Skeletal muscle tissue (tissue), 4 donors: ENCODE results near the gene KIZ. TPM values are rescaled to one million over a fixed set of nuclear protein-coding genes. Genes with fewer than 3 reads are reported as not detected.
"Not testable (repeated sequence)": the region's sequence is repeated elsewhere in the genome, so short reads cannot be mapped to it uniquely, and the experiment has no call there.

Source experiments
- H3K27ac ChIP-seq: one replicate; pipeline ENCODE4 v1.7.0; 2013; ENCODE audit warnings: mild to moderate bottlenecking, low read depth, low read length, inconsistent platforms
- H3K27me3 ChIP-seq, 3 donors: one replicate each; pipeline ENCODE4 v1.7.0; 2013; ENCODE audit warnings: low read length in 3 of 3; ENCODE audit not compliant: control insufficient read depth in 3 of 3, insufficient read depth in 3 of 3
- H3K36me3 ChIP-seq, 3 donors: one replicate each; pipeline ENCODE4 v1.7.0; 2013; ENCODE audit warnings: low read length in 3 of 3; ENCODE audit not compliant: control insufficient read depth in 3 of 3, insufficient read depth in 3 of 3
- H3K4me1 ChIP-seq, 3 donors: one replicate each; pipeline ENCODE4 v1.7.0; 2013; ENCODE audit warnings: low read length in 3 of 3, mild to moderate bottlenecking in 3 of 3; ENCODE audit not compliant: control insufficient read depth in 3 of 3, insufficient read depth in 3 of 3
- H3K4me3 ChIP-seq, 3 donors: one replicate each; pipeline ENCODE4 v1.7.0; 2013; ENCODE audit warnings: low read length in 3 of 3
- H3K9ac ChIP-seq, 3 donors: one replicate each; pipeline ENCODE4 v1.7.0; 2013; ENCODE audit warnings: low read length in 3 of 3, mild to moderate bottlenecking in 3 of 3, moderate library complexity in 2 of 3, low read depth in 1 of 3
- H3K9me3 ChIP-seq, 3 donors: one replicate each; pipeline ENCODE4 v1.7.0; 2013; ENCODE audit warnings: low read length in 3 of 3; ENCODE audit not compliant: control insufficient read depth in 3 of 3
- total RNA-seq: library from RNA; depleted of rRNA; stranded (reverse); fragments of >200 nt; gene quantifications from one replicate; pipeline ENCODE4 v1.2.3, GENCODE V29; 2014
- donor health status: Osteomylitis.

Gene KIZ
- total RNA-seq, 1 donor from 2014 or later, result 8.9 TPM

- no peak overlapping the region for H3K9ac ChIP-seq
- H3K27ac ChIP-seq, result no peak overlapping the region
- H3K4me3 ChIP-seq, result no peak overlapping the region
- H3K27me3 ChIP-seq, result no peaks in the 10 kb centered on the region
- H3K9me3 ChIP-seq, result no peaks in the 10 kb centered on the region
- H3K36me3 ChIP-seq, result peaks cover 0 to 4% (median 0%) of the 10 kb centered on the region in 3 donors
- H3K4me1 ChIP-seq, result peaks cover 0 to 3% (median 0%) of the 10 kb centered on the region in 3 donors
Measured at GRCh38 chr20:21154692-21155091, 28.8 kb downstream of the KIZ start.

- H3K36me3 ChIP-seq, result peaks cover 0 to 5% (median 4%) of the 10 kb centered on the region in 3 donors
- no peak overlapping the region for H3K4me3 ChIP-seq
- H3K9me3 ChIP-seq, result no peaks in the 10 kb centered on the region
- no peaks in the 10 kb centered on the region for H3K27me3 ChIP-seq
- H3K4me1 ChIP-seq, result peaks cover 0 to 3% (median 0%) of the 10 kb centered on the region in 3 donors
- H3K27ac ChIP-seq, result no peak overlapping the region
- no peak overlapping the region for H3K9ac ChIP-seq
Measured at GRCh38 chr20:21155268-21155667, 29.4 kb downstream of the KIZ start.

DNA sequence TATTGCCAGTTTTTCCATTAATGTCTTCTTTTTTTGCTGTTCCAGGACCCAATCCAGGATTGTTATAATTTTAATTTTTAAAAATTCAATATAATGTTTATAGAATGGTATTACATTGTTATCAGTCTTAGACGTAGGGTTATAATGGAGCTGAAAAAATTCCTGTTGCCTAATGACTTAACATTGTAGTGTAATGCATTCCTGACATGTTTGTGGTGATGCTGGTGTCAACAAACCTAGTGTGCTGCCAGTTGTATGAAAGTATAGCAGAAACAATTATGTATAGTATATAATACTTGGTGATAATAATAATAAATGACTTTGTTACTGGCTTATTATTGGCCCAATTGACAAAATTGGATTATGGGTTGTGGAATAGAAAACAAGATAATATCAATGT lies 30.4 kb downstream of the KIZ start:
- Histone ChIP-seq H3K4me1 (peaks cover 0 to 3% (median 0%) of the 10 kb centered on the region in 3 donors), H3K4me3 (no peak overlapping the region), H3K9me3 (no peaks in the 10 kb centered on the region), H3K27me3 (no peaks in the 10 kb centered on the region), H3K9ac (no peak overlapping the region), H3K27ac (no peak overlapping the region), H3K36me3 (peaks cover 0 to 6% (median 4%) of the 10 kb centered on the region in 3 donors)

DNA sequence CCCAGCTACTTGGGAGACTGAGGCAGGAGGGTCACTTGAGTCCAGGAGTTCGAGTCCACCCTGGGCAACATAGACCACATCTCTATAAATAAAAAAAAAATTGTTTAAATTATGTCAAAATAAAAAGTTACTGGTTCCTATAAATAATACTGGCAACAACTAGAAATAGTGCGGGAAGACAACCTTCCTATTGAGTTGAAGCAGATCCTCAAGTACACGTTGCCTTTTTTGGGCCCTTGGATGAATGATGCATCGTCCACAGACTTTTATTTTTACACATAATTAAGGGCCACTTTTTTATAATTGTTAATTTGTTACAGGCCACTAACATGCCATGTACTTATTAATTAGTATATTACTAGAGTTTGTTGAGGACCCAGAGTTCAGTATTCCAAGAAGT lies 31.1 kb downstream of the KIZ start:
- Histone ChIP-seq H3K36me3 (peaks cover 0 to 9% (median 8%) of the 10 kb centered on the region in 3 donors), H3K27ac (no peak overlapping the region), H3K9me3 (no peaks in the 10 kb centered on the region), H3K4me1 (no peaks in the 10 kb centered on the region), H3K27me3 (no peaks in the 10 kb centered on the region), H3K4me3 (no peak overlapping the region), H3K9ac (no peak overlapping the region)

GRCh38 chr20:21159658-21160380 lies 33.9 kb downstream of the KIZ start:
- Histone ChIP-seq H3K36me3 (peaks cover 0 to 19% (median 18%) of the 10 kb centered on the region in 3 donors), H3K9me3 (no peaks in the 10 kb centered on the region), H3K4me1 (no peaks in the 10 kb centered on the region), H3K27me3 (no peaks in the 10 kb centered on the region), H3K27ac (no peak overlapping the region), H3K9ac (no peak overlapping the region), H3K4me3 (no peak overlapping the region)

- Histone ChIP-seq H3K27me3 (no peaks in the 10 kb centered on the region), H3K36me3 (peaks cover under 1 to 19% (median 18%) of the 10 kb centered on the region in 3 donors), H3K4me3 (peak overlapping the region in 1 of 3 donors; percentile 49), H3K9ac (peak overlapping the region in 1 of 3 donors; percentile 65), H3K27ac (peak overlapping the region; percentile 13), H3K4me1 (no peaks in the 10 kb centered on the region), H3K9me3 (no peaks in the 10 kb centered on the region)
Measured at GRCh38 chr20:21161926-21162325, 36.0 kb downstream of the KIZ start.

GRCh38 chr20:21162631-21163030 lies 36.7 kb downstream of the KIZ start:
- peak overlapping the region in 1 of 3 donors; percentile 49 for H3K4me3 ChIP-seq
- H3K27ac ChIP-seq, result no peak overlapping the region
- no peaks in the 10 kb centered on the region for H3K27me3 ChIP-seq
- H3K36me3 ChIP-seq, result peaks cover 5 to 22% (median 18%) of the 10 kb centered on the region in 3 donors
- H3K9me3 ChIP-seq, result no peaks in the 10 kb centered on the region
- H3K9ac ChIP-seq, result peak overlapping the region in 1 of 3 donors; percentile 65
- no peaks in the 10 kb centered on the region for H3K4me1 ChIP-seq

- H3K36me3 ChIP-seq, result peaks cover 5 to 17% (median 11%) of the 10 kb centered on the region in 3 donors
- no peaks in the 10 kb centered on the region for H3K9me3 ChIP-seq
- H3K4me3 ChIP-seq, result no peak overlapping the region
- H3K27me3 ChIP-seq, result no peaks in the 10 kb centered on the region
- H3K4me1 ChIP-seq, result peaks cover 0 to 5% (median 0%) of the 10 kb centered on the region in 3 donors
- H3K9ac ChIP-seq, result no peak overlapping the region
- no peak overlapping the region for H3K27ac ChIP-seq
Measured at GRCh38 chr20:21166801-21167200, 40.9 kb downstream of the KIZ start.

GRCh38 chr20:21167261-21167660 lies 41.4 kb downstream of the KIZ start:
- H3K36me3 ChIP-seq, result peaks cover 5 to 12% (median 7%) of the 10 kb centered on the region in 3 donors
- no peak overlapping the region for H3K27ac ChIP-seq
- H3K4me3 ChIP-seq, result no peak overlapping the region
- peaks cover 0 to 5% (median 0%) of the 10 kb centered on the region in 3 donors for H3K4me1 ChIP-seq
- no peaks in the 10 kb centered on the region for H3K27me3 ChIP-seq
- H3K9me3 ChIP-seq, result no peaks in the 10 kb centered on the region
- H3K9ac ChIP-seq, result no peak overlapping the region

DNA sequence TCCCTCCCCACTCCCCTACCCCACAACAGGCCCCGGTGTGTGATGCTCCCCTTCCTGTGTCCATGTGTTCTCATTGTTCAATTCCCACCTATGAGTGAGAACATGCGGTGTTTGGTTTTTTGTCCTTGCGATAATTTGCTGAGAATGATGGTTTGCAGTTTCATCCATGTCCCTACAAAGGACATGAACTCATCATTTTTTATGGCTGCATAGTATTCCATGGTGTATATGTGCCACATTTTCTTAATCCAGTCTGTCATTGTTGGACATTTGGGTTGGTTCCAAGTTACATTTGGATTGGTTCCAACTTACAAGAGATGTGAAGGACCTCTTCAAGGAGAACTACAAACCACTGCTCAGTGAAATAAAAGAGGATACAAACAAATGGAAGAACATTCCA lies 42.2 kb downstream of the KIZ start:
- H3K4me1 ChIP-seq, H3K27ac ChIP-seq, H3K36me3 ChIP-seq, H3K4me3 ChIP-seq, H3K9me3 ChIP-seq, H3K9ac ChIP-seq, H3K27me3 ChIP-seq: not testable (repeated sequence)
